Caki2 (cell line): ENCODE results near the gene MISP3. TPM values are rescaled to one million over a fixed set of nuclear protein-coding genes. Genes with fewer than 3 reads are reported as not detected.

Experiments used
- DNase-seq: peaks from one replicate; pipeline ENCODE4 v3.0.0-alpha.2; 2015; ENCODE audit warnings: low read depth
- in situ Hi-C: cut with HindIII; loops from 2 replicates; pipeline ENCODE4 v1.10.0; 2016; ENCODE audit warnings: low sequenced_read_pairs, low pct_unique_long_range_greater_than_20kb, mixed read lengths
- total RNA-seq: library from RNA; depleted of rRNA; stranded (reverse); fragments of >200 nt; shearing (Covaris generic); gene quantifications from 2 replicates; pipeline ENCODE4 v1.2.3, GENCODE V29; 2014; ENCODE audit warnings: low replicate concordance; rRNA removed

MISP3 gene
- total RNA-seq, 1 experiment from 2014 or later, result 2.5 TPM

GRCh38 chr19:14112809-14113385, 40.3 kb downstream of the MISP3 start:
- in situ Hi-C loops, result no loop called here
- no peak for DNase-seq

- in situ Hi-C loops, result no loop called here
- no peak for DNase-seq
Observed at GRCh38 chr19:14113762-14114414, 41.3 kb downstream of the MISP3 start.

- DNase-seq, result no peak
Observed at GRCh38 chr19:14114439-14114838, 41.9 kb downstream of the MISP3 start.

GRCh38 chr19:14114854-14115253, 42.3 kb downstream of the MISP3 start:
- in situ Hi-C loops, result no loop called here
- DNase-seq, result no peak

More at GRCh38 chr19:14114439-14114838, 41.9 kb downstream of the MISP3 start:
- in situ Hi-C loops, result no loop called here

GRCh38 chr19:14115756-14116155, 43.2 kb downstream of the MISP3 start:
- no peak for DNase-seq
- in situ Hi-C loops, result no loop called here

- no peak for DNase-seq
- in situ Hi-C loops, result no loop called here
Observed at GRCh38 chr19:14116525-14116917, 43.9 kb downstream of the MISP3 start.

- in situ Hi-C loops, result no loop called here
Observed at GRCh38 chr19:14116918-14117578, 44.5 kb downstream of the MISP3 start.

GRCh38 chr19:14117668-14118164, 45.1 kb downstream of the MISP3 start, which contains the start of gene PRKACA:
PRKACA (minus strand) TSS chr19:14117762; CDS start chr19:14117547, 215 bp downstream.
- in situ Hi-C loops, result no loop called here
- DNase-seq, result peak; percentile 99

More at GRCh38 chr19:14116918-14117578, 44.5 kb downstream of the MISP3 start:
- no peak for DNase-seq

GRCh38 chr19:14118165-14119051, 45.8 kb downstream of the MISP3 start:
- in situ Hi-C loops, result no loop called here
- no peak for DNase-seq

- DNase-seq, result no peak
- in situ Hi-C loops, result no loop called here
Observed at GRCh38 chr19:14119146-14119545, 46.6 kb downstream of the MISP3 start.

GRCh38 chr19:14119644-14120496, 47.3 kb downstream of the MISP3 start:
- in situ Hi-C loops, result no loop called here
- no peak for DNase-seq

- in situ Hi-C loops, result no loop called here
- DNase-seq, result no peak
Observed at GRCh38 chr19:14120497-14120780, 47.9 kb downstream of the MISP3 start.

- in situ Hi-C loops, result no loop called here
- no peak for DNase-seq
Observed at GRCh38 chr19:14122924-14123323, 50.3 kb downstream of the MISP3 start.

Other genes with a start within 250 kb of the MISP3 start
- not detected in 2 replicates for gene NANOS3, start 195.7 kb upstream of the MISP3 start, total RNA-seq
- 5.5 and 12.7 TPM in 2 replicates for gene BRME1, start 166.7 kb upstream of the MISP3 start, total RNA-seq
- gene CC2D1A, start 166.6 kb upstream of the MISP3 start, total RNA-seq, result 24.1 and 28.2 TPM in 2 replicates
- 16.1 TPM in 1 of 2 replicates, not detected in the other for gene PODNL1, start 134.4 kb upstream of the MISP3 start, total RNA-seq
- 16.8 and 20.3 TPM in 2 replicates for gene DCAF15, start 120.3 kb upstream of the MISP3 start, total RNA-seq
- gene RFX1, start 66.5 kb upstream of the MISP3 start, total RNA-seq, result 6.1 and 7.5 TPM in 2 replicates
- gene RLN3, start 44.6 kb upstream of the MISP3 start, total RNA-seq, result not detected in 2 replicates
- 8.6 and 15.6 TPM in 2 replicates for gene IL27RA, start 41.0 kb upstream of the MISP3 start, total RNA-seq
- not detected in 2 replicates for gene PALM3, start 10.7 kb upstream of the MISP3 start, total RNA-seq
- not detected in 2 replicates for gene C19orf67, start 13.0 kb downstream of the MISP3 start, total RNA-seq
- 68.1 and 92.1 TPM in 2 replicates for gene SAMD1, start 18.0 kb downstream of the MISP3 start, total RNA-seq
- 17.6 and 25.4 TPM in 2 replicates for gene PRKACA, start 45.0 kb downstream of the MISP3 start, total RNA-seq
- gene ASF1B, start 63.8 kb downstream of the MISP3 start, total RNA-seq, result 80.1 and 109 TPM in 2 replicates
- 2.4 and 4.1 TPM in 2 replicates for gene ADGRL1, start 133.4 kb downstream of the MISP3 start, total RNA-seq